Esophagus (tissue), 2 donors: Measurements from ENCODE around the gene FOXN3. TPM values are rescaled to one million over a fixed set of nuclear protein-coding genes. Genes with fewer than 3 reads are reported as not detected.

Experiments used
- H3K27ac ChIP-seq, 2 donors: one replicate each; pipeline ENCODE4 v1.5.1; 2013; ENCODE audit warnings: low read depth in 2 of 2, mild to moderate bottlenecking in 2 of 2, inconsistent platforms in 1 of 2, low read length in 1 of 2, moderate library complexity in 1 of 2
- H3K27me3 ChIP-seq, 2 donors: one replicate each; pipeline ENCODE4 v1.6.1; 2013; ENCODE audit warnings: low read length in 2 of 2, control low read depth in 1 of 2, mild to moderate bottlenecking in 1 of 2; ENCODE audit not compliant: insufficient read depth in 2 of 2, control insufficient read depth in 1 of 2
- H3K36me3 ChIP-seq, 2 donors: one replicate each; pipeline ENCODE4 v1.6.1; 2013; ENCODE audit warnings: low read length in 1 of 2; ENCODE audit not compliant: control insufficient read depth in 2 of 2, insufficient read depth in 2 of 2
- H3K4me1 ChIP-seq, 2 donors: one replicate each; pipeline ENCODE4 v1.6.1; 2013; ENCODE audit warnings: low read length in 1 of 2; ENCODE audit not compliant: control insufficient read depth in 2 of 2, insufficient read depth in 2 of 2
- H3K4me3 ChIP-seq, 2 donors: one replicate each; pipeline ENCODE4 v1.5.1; 2013; ENCODE audit warnings: low read length in 2 of 2, mild to moderate bottlenecking in 2 of 2, low read depth in 1 of 2, moderate library complexity in 1 of 2
- H3K9me3 ChIP-seq, 2 donors: one replicate each; pipeline ENCODE4 v1.6.1; 2013; ENCODE audit warnings: mild to moderate bottlenecking in 2 of 2, low read depth in 1 of 2, low read length in 1 of 2, moderate library complexity in 1 of 2; ENCODE audit not compliant: control insufficient read depth in 2 of 2, insufficient read depth in 1 of 2
- whole genome bisulfite sequencing, 2 donors: extraction: QIAGEN DNeasy Blood & Tissue Kit; methylation state at CpG; one replicate each; pipeline ENCODE4 v1.1.7; 2013; 5-methylcytosine and 5-hydroxymethylcytosine counted together
- polyA plus RNA-seq, 2 donors: library from polyadenylated mRNA; stranded (reverse); fragments of 200-250 nt; gene quantifications; one replicate each; pipeline ENCODE4 v1.2.3, GENCODE V29; 2013
- donor health status: healthy with polysubstance abuse.
- donor health status: Bipolar disorder and iron deficiency.

The FOXN3 gene
- polyA plus RNA-seq, 2 donors = 10.3 to 14.1 TPM

GRCh38 chr14:89349171-89350008 lies 67.6 kb downstream of the FOXN3 start:
- Histone ChIP-seq H3K4me3 (no peak overlapping the region), H3K27ac (no peak overlapping the region), H3K27me3 (no peaks in the 10 kb centered on the region), H3K9me3 (no peaks in the 10 kb centered on the region), H3K36me3 (peaks cover 3 to 13% of the 10 kb centered on the region in 2 donors), H3K4me1 (peaks cover 3 to 6% of the 10 kb centered on the region in 2 donors)
- WGBS, 2 donors = 69 to 81% methylated on average over 8 of the region's 8 CpGs

DNA sequence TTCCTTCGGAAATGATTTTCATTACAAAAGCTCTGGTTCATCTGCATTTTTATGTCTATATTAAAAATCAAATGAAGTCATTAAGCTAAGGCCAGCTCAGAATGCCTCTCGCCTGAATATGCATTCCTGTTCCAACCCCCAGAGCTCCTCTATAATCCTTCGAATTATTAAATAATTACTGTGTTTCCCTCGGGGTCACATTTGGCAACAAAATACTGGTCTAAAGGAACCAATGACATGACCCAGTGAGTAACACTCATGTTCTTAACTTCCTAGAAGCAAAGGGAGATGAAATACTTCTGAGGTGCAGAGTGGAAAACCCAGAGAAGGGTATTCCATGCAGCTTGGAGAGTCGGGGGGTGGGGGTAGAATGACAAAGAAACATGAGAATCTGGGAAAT lies 68.3 kb downstream of the FOXN3 start:
- no peak overlapping the region for H3K4me3 ChIP-seq
- no peak overlapping the region for H3K27ac ChIP-seq
- 71 to 73% methylated on average over 5 of the region's 5 CpGs for WGBS, 2 donors
- H3K9me3 ChIP-seq = no peaks in the 10 kb centered on the region
- H3K4me1 ChIP-seq = peaks cover 3 to 6% of the 10 kb centered on the region in 2 donors
- peaks cover 3 to 13% of the 10 kb centered on the region in 2 donors for H3K36me3 ChIP-seq
- H3K27me3 ChIP-seq = no peaks in the 10 kb centered on the region

DNA sequence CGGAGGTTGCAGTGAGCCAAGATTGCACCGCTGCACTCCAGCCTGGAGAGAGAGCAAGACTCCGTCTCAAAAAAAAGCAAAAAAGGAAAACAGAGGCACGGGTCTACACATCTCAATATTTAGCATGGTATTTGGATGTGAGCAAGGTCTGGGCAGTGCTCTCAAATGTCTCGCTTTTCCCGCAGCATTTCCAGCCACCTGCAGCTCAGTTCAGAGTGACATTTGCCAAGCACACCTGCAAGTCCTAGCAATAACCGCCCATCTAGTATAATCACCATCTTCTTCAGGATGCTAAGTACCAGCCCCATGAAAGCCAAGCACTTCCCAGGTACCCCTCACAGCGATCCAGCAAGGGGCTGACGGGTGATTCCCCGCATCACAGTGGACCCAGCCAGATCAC lies 69.1 kb downstream of the FOXN3 start:
- H3K4me1 ChIP-seq = peaks cover 3% of the 10 kb centered on the region in 2 donors
- 96 to 97% methylated on average over 10 of the region's 10 CpGs for WGBS, 2 donors
- no peaks in the 10 kb centered on the region for H3K9me3 ChIP-seq
- no peaks in the 10 kb centered on the region for H3K27me3 ChIP-seq
- no peak overlapping the region for H3K27ac ChIP-seq
- H3K36me3 ChIP-seq = peaks cover 3 to 13% of the 10 kb centered on the region in 2 donors
- no peak overlapping the region for H3K4me3 ChIP-seq

GRCh38 chr14:89344920-89345254 lies 72.1 kb downstream of the FOXN3 start:
- 60 to 74% methylated on average over 10 of the region's 10 CpGs for WGBS, 2 donors
- Histone ChIP-seq H3K4me3 (no peak overlapping the region), H3K27me3 (no peaks in the 10 kb centered on the region), H3K4me1 (no peaks in the 10 kb centered on the region), H3K9me3 (no peaks in the 10 kb centered on the region), H3K27ac (peak overlapping the region; percentile 5 to 58), H3K36me3 (peaks cover 3 to 13% of the 10 kb centered on the region in 2 donors)

DNA sequence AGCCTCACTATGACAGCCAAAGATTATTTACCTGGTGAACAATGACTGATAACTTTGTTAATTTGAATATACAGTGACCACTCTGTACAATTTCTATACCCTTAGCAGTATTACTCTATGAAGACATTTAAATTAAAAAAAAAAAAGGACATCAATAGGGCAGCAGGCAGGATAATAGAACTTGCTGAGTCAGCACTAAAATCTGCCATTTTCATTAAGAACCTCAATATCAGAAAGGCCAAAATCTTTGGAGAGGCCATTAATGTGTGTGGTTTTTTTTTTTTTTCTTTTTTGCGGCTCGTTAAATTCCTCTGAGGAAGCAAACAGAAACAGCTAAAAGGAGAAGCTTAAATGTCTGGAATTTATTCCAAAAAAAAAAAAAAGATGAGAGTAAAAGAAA lies 73.7 kb downstream of the FOXN3 start:
- H3K27ac ChIP-seq = no peak overlapping the region
- no peak overlapping the region for H3K4me3 ChIP-seq
- no peaks in the 10 kb centered on the region for H3K27me3 ChIP-seq
- H3K36me3 ChIP-seq = peaks cover 0 to 6% of the 10 kb centered on the region in 2 donors
- H3K4me1 ChIP-seq = peaks cover 4 to 6% of the 10 kb centered on the region in 2 donors
- 71 to 76% methylated on average over 2 of the region's 2 CpGs for WGBS, 2 donors
- H3K9me3 ChIP-seq = no peaks in the 10 kb centered on the region

- Histone ChIP-seq H3K9me3 (no peaks in the 10 kb centered on the region), H3K4me1 (peaks cover 4 to 6% of the 10 kb centered on the region in 2 donors), H3K27ac (no peak overlapping the region), H3K36me3 (no peaks in the 10 kb centered on the region), H3K27me3 (no peaks in the 10 kb centered on the region), H3K4me3 (no peak overlapping the region)
- 85 to 86% methylated on average over 5 of the region's 5 CpGs for WGBS, 2 donors
These were observed 75.0 kb downstream of the FOXN3 start for GRCh38 chr14:89342049-89342448.

DNA sequence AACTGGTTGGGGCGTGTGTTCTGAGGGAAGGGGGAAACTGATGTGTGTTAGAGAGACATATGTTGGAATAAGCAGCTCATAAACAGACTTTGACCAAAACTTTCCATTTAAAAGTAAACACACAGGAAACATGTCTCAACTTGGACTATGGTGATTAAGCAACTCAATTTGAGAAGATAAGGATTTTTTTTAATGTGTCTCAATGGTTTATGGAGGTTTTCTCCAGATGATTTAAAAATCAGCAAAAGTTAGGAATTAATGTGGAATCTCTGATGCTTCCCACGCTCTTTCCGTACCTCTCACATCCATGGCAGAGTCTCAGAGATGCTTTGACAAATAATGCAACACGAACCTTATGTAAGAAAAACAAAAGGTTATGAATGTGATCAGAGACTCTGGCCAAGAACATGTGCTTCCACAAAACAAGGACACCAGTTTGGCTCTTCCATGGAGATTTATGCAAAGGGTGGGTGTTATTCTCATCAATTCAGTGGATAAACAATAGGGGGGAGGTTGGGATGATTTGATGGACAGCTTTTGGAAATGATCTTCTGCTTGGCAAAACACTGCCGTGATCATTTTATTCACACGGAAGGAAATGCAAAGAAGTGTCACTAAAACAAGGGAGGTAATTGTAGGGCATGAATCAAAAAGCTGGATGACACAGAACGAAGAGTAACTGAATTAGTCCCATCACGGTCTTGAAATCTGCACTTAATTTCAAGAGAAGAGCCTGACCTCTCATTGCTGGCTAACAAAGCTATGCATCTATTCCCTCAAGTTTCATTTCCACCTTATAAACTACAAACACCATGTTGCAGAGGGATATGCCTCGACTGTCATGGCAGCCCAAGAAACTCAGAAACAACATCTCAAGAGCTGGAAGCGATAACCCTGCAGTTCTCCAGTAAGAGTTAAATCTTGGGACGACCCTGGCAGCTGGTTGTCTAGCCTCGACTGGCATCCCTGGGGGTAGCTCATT lies 76.5 kb downstream of the FOXN3 start:
- H3K27me3 ChIP-seq = no peaks in the 10 kb centered on the region
- no peaks in the 10 kb centered on the region for H3K9me3 ChIP-seq
- H3K27ac ChIP-seq = peak overlapping the region in 1 of 2 donors; percentile 70
- no peaks in the 10 kb centered on the region for H3K36me3 ChIP-seq
- no peak overlapping the region for H3K4me3 ChIP-seq
- peaks cover 4 to 6% of the 10 kb centered on the region in 2 donors for H3K4me1 ChIP-seq
- whole genome bisulfite sequencing, 2 donors = 62 to 68% methylated on average over 12 of the region's 12 CpGs

DNA sequence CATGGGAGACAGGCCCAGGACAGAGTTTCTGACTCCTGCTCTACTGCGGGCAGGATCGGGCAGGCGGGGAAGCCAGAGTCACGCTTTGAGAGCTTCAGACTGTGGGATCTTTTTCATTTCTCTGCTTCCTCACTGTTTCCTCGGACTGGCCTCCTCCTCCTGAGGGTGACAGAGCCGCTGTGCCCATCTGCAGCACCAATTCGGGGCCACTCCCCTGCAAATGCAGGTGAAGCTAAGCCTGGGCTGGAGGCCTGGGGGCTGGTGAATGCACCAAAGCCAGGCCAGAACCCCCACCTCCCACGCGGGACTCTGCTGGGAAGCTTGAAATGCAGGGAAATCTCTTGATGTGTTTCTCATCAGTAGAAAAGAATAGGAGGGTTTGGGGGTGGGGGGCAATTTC lies 77.5 kb downstream of the FOXN3 start:
- Histone ChIP-seq H3K9me3 (no peaks in the 10 kb centered on the region), H3K36me3 (no peaks in the 10 kb centered on the region), H3K4me3 (no peak overlapping the region), H3K4me1 (peaks cover 4 to 6% of the 10 kb centered on the region in 2 donors), H3K27me3 (no peaks in the 10 kb centered on the region), H3K27ac (peak overlapping the region; percentile 54 to 70)
- 48 to 51% methylated on average over 9 of the region's 9 CpGs for WGBS, 2 donors

DNA sequence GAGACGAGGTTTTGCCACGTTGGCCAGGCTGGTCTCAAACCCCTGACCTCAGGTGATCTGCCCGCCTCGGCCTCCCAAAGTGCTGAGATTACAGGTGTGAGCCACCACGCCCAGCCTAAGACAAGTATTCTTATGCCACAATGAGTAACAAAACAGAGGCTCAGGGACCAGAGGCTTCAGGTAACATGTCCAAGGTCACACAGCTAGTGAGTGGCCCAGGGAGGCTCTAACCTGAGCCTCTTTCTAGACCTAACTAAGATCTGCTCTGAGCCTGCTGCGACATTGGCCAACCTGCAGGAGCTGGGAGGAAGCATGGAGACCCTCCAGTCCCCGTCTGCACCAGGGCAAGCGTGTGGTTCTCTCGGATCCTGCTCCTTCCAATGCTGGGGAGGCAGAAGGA lies 77.9 kb downstream of the FOXN3 start:
- 75 to 87% methylated on average over 9 of the region's 9 CpGs for WGBS, 2 donors
- Histone ChIP-seq H3K27ac (peak overlapping the region; percentile 54 to 70), H3K4me3 (no peak overlapping the region), H3K27me3 (no peaks in the 10 kb centered on the region), H3K9me3 (no peaks in the 10 kb centered on the region), H3K36me3 (no peaks in the 10 kb centered on the region), H3K4me1 (peaks cover 4 to 6% of the 10 kb centered on the region in 2 donors)
